Measurements from ENCODE around the gene ZCCHC24.

DNA sequence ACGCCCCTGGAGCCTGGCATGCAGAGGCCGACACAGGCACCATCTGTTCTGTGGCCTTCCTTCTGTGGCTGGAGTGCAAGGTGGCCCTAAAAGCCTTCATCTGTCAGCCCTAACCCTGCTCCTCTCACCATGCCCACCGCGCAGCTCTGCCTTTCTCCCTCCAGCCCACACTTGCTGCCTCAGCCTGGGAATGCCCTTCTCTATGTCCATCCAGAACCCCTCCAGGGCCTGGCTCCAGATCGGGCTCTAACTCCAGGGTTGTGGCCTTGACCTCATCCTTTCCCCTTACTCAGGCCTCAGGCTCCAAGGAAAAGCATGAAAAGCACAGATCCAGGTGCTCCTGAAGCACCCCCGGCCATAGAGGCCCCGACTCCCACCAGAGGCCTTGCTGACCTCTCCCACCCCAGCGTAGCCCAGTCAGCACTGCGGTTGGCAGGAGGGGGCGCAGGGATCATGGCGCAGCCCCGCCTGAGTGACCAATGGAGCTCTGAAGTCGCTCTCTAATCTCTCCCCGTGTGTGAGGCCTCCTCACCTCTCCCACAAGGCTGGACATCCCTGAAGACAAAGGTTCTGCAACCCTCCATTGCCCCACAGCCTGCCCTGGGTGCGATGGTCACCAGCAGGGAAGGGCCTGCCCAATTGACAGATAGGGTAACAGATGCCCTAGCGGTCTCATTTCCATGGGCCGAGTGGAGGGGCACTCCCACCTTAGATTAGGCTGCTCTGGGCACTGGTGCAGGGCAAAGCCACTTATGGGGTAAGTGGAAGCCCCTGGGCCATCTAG, 9.2 kb downstream of the ZCCHC24 start:
- TF ChIP-seq SIN3A (conservative IDR thresholded peaks at IDR 0.05 in 1 of 2, IDR thresholded peaks at IDR 0.05 in 1 of 2; ENCODE audit: low read depth in 1 of 2, low read length in 2 of 2) (no peak), TEAD4 (IDR thresholded peaks at IDR 0.05; ENCODE audit: low read depth, low read length) (no peak), POLR2A (IDR thresholded peaks at IDR 0.05; ENCODE audit: control extremely low read depth in 1 of 2, low read depth in 2 of 2, low read length in 2 of 2) (no peak), HDAC6 (IDR thresholded peaks at IDR 0.05; ENCODE audit: low read depth, low read length) (no peak), YY1 (IDR thresholded peaks at IDR 0.05; ENCODE audit: low read depth, low read length) (no peak), EGR1 (IDR thresholded peaks at IDR 0.05; ENCODE audit: borderline replicate concordance, low read depth, low read length) (no peak), CREB1 (IDR thresholded peaks at IDR 0.05) (no peak), CEBPB (IDR thresholded peaks at IDR 0.05; ENCODE audit: low read depth, low read length) (no peak), NRF1 (IDR thresholded peaks at IDR 0.05; ENCODE audit: low read depth, low read length) (no peak)
- TF ChIP-seq, protein P1, sequence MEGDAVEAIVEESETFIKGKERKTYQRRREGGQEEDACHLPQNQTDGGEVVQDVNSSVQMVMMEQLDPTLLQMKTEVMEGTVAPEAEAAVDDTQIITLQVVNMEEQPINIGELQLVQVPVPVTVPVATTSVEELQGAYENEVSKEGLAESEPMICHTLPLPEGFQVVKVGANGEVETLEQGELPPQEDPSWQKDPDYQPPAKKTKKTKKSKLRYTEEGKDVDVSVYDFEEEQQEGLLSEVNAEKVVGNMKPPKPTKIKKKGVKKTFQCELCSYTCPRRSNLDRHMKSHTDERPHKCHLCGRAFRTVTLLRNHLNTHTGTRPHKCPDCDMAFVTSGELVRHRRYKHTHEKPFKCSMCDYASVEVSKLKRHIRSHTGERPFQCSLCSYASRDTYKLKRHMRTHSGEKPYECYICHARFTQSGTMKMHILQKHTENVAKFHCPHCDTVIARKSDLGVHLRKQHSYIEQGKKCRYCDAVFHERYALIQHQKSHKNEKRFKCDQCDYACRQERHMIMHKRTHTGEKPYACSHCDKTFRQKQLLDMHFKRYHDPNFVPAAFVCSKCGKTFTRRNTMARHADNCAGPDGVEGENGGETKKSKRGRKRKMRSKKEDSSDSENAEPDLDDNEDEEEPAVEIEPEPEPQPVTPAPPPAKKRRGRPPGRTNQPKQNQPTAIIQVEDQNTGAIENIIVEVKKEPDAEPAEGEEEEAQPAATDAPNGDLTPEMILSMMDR (IDR thresholded peaks at IDR 0.05; ENCODE audit: control extremely low read depth in 1 of 3, insufficient read depth in 1 of 3, low read depth in 1 of 3, low read length in 3 of 3) = no peak
- TF ChIP-seq, protein P2, sequence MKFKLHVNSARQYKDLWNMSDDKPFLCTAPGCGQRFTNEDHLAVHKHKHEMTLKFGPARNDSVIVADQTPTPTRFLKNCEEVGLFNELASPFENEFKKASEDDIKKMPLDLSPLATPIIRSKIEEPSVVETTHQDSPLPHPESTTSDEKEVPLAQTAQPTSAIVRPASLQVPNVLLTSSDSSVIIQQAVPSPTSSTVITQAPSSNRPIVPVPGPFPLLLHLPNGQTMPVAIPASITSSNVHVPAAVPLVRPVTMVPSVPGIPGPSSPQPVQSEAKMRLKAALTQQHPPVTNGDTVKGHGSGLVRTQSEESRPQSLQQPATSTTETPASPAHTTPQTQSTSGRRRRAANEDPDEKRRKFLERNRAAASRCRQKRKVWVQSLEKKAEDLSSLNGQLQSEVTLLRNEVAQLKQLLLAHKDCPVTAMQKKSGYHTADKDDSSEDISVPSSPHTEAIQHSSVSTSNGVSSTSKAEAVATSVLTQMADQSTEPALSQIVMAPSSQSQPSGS (IDR thresholded peaks at IDR 0.05; ENCODE audit: low read length) = no peak
